NCI-H345 treated with DMSO at 0.1 percent for 48 hours (cell line): ENCODE results near the gene KRT84.
"Not testable (repeated sequence)": the region's sequence is repeated elsewhere in the genome, so short reads cannot be mapped to it uniquely, and the experiment has no call there.

Experiments
- DNase-seq: peaks from one replicate; lab custom pipeline; 2025; ENCODE audit not compliant: unreplicated experiment; lab: John Stamatoyannopoulos, UW

Gene KRT84

GRCh38 chr12:52413202-52413601, 27.8 kb upstream of the KRT84 start:
- no peak for DNase-seq

- DNase-seq: no peak
These were observed 26.4 kb upstream of the KRT84 start for GRCh38 chr12:52411815-52412214.

GRCh38 chr12:52410589-52411248, 25.3 kb upstream of the KRT84 start:
- not testable (repeated sequence) for DNase-seq

GRCh38 chr12:52407918-52408317, 22.5 kb upstream of the KRT84 start:
- DNase-seq: no peak

- DNase-seq: no peak
These were observed 20.5 kb upstream of the KRT84 start, which contains the start of gene KRT82 for GRCh38 chr12:52405922-52406385. TSS of gene KRT82 (minus strand) at chr12:52406335. CDS start at chr12:52406277, 58 bp downstream.

GRCh38 chr12:52404951-52405350, 19.5 kb upstream of the KRT84 start:
- no peak for DNase-seq

GRCh38 chr12:52403561-52403960, 18.1 kb upstream of the KRT84 start:
- DNase-seq: no peak

GRCh38 chr12:52402873-52403540, 17.6 kb upstream of the KRT84 start:
- DNase-seq: no peak

- no peak for DNase-seq
These were observed 16.9 kb upstream of the KRT84 start for GRCh38 chr12:52402377-52402776.

- DNase-seq: no peak
These were observed 16.5 kb upstream of the KRT84 start for GRCh38 chr12:52401926-52402325.

GRCh38 chr12:52401526-52401925, 16.1 kb upstream of the KRT84 start:
- DNase-seq: no peak

GRCh38 chr12:52400906-52401305, 15.5 kb upstream of the KRT84 start:
- no peak for DNase-seq

GRCh38 chr12:52399756-52400155, 14.3 kb upstream of the KRT84 start:
- no peak for DNase-seq

GRCh38 chr12:52398176-52398575, 12.7 kb upstream of the KRT84 start:
- no peak for DNase-seq

- DNase-seq: no peak
These were observed 11.2 kb upstream of the KRT84 start for GRCh38 chr12:52396656-52397055.

GRCh38 chr12:52395761-52396434, 10.4 kb upstream of the KRT84 start:
- no peak for DNase-seq

GRCh38 chr12:52394836-52395405, 9.5 kb upstream of the KRT84 start:
- DNase-seq: no peak

- no peak for DNase-seq
These were observed 7.1 kb upstream of the KRT84 start for GRCh38 chr12:52392465-52393007.

- DNase-seq: peak; percentile 89
These were observed 6.2 kb upstream of the KRT84 start for GRCh38 chr12:52391618-52392002.

- DNase-seq: no peak
These were observed 5.5 kb upstream of the KRT84 start for GRCh38 chr12:52390739-52391617.
